HepG2 (cell line): ENCODE results near the gene CPED1. TPM values are rescaled to one million over a fixed set of nuclear protein-coding genes. Genes with fewer than 3 reads are reported as not detected.

Experiments
- ATAC-seq: fragments of 200-7000 bp; cut with Tn5 transposase; 3 replicates; pipeline ENCODE4 v1.9.1; 2020; ENCODE audit warnings: mild to moderate bottlenecking, moderate library complexity
- BruUV-seq: library from RNA; stranded (reverse); fragments of 400-500 nt; replicated peaks from 2 replicates; lab custom pipeline; 2021; lab: Mats Ljungman, UMichigan
- CTCF ChIA-PET: fragments of 300-600 bp; formaldehyde crosslinking; extraction: SDS; loops from one replicate; lab custom pipeline; 2021; ENCODE audit warnings: low total read pairs, inconsistent platforms, low intra/inter-chr PET ratio; lab: Yijun Ruan, JAX
- POLR2A ChIA-PET: fragments of 350-600 bp; sonication (Branson Sonifier 250); formaldehyde crosslinking; loops from one replicate; lab custom pipeline; 2020; ENCODE audit warnings: antibody characterized with exemption, inconsistent platforms; lab: Yijun Ruan, JAX
- DNase-seq: peaks from one replicate; pipeline ENCODE4 v3.0.0-alpha.2; 2015; ENCODE audit warnings: low spot score
- FAIRE-seq: peaks from 3 replicates; lab custom pipeline; 2011; peaks lifted over from hg19 to GRCh38; lab: Jason Lieb, UNC
- H2AFZ ChIP-seq: one replicate; pipeline ENCODE4 v1.6.1; 2011; ENCODE audit warnings: low read length, inconsistent platforms
- H3K27ac ChIP-seq: fragments of 300-600 bp; 3 replicates; pipeline ENCODE4 v1.8.0; 2011; ENCODE audit warnings: mixed run types, mild to moderate bottlenecking, mixed read lengths, low read length, inconsistent platforms; ENCODE audit not compliant: insufficient read depth; ENCODE audit errors: extremely low read length
- H3K27me3 ChIP-seq, 2 experiments: fragments of 200-600 bp in 1 of 2; 2 replicates in 1 of 2; 3 replicates in 1 of 2; pipeline versions ENCODE4 v1.6.0 to v1.8.0; 2011; ENCODE audit warnings: low read length in 2 of 2, mild to moderate bottlenecking in 2 of 2, moderate library complexity in 2 of 2, inconsistent platforms in 1 of 2; ENCODE audit not compliant: insufficient read depth in 2 of 2, control insufficient read depth in 1 of 2
- H3K36me3 ChIP-seq, 2 experiments: fragments of 200-600 bp in 1 of 2; replicated peaks in 1 of 2; 2 replicates in 1 of 2; 3 replicates in 1 of 2; pipeline versions ENCODE4 v1.5.1 to v1.8.0; 2011; ENCODE audit warnings: low read length in 2 of 2, inconsistent platforms in 1 of 2; ENCODE audit not compliant: insufficient read depth in 2 of 2, control insufficient read depth in 1 of 2
- H3K4me1 ChIP-seq: 2 replicates; pipeline ENCODE4 v1.5.1; 2012; ENCODE audit warnings: low read length, inconsistent platforms; ENCODE audit not compliant: insufficient read depth
- H3K4me2 ChIP-seq: 2 replicates; pipeline ENCODE4 v1.6.0; 2011; ENCODE audit warnings: low read depth, low read length, inconsistent platforms
- H3K4me3 ChIP-seq, 3 experiments: fragments of 200-600 bp in 1 of 3; sonication (generic), shearing (Covaris generic) in 1 of 3; replicated peaks in 1 of 3; 2 replicates each; pipeline ENCODE4 v1.5.1; 2011 to 2016; ENCODE audit warnings: low read length in 3 of 3, inconsistent platforms in 2 of 3, low read depth in 2 of 3, mild to moderate bottlenecking in 2 of 3, control low read depth in 1 of 3, mixed read lengths in 1 of 3; ENCODE audit not compliant: insufficient read depth in 1 of 3
- H3K79me2 ChIP-seq: one replicate; pipeline ENCODE4 v1.6.1; 2011; ENCODE audit warnings: low read length, inconsistent platforms; ENCODE audit not compliant: insufficient read depth
- H3K9ac ChIP-seq: 2 replicates; pipeline ENCODE4 v1.6.0; 2011; ENCODE audit warnings: mild to moderate bottlenecking, low read depth, low read length, inconsistent platforms; ENCODE audit not compliant: insufficient read depth
- H3K9me3 ChIP-seq: 2 replicates; pipeline ENCODE4 v1.5.1; 2012; ENCODE audit warnings: mild to moderate bottlenecking, low read length
- H4K20me1 ChIP-seq: 2 replicates; pipeline ENCODE4 v1.6.0; 2011; ENCODE audit warnings: inconsistent platforms, mild to moderate bottlenecking, low read length, moderate library complexity; ENCODE audit not compliant: insufficient read depth
- CENPT ChIP-seq: sonication (generic); formaldehyde crosslinking; IDR thresholded peaks from 2 replicates; pipeline ENCODE4 v1.8.0; 2022; ENCODE audit warnings: low read depth, mild to moderate bottlenecking, moderate library complexity, missing genetic modification reagents
- GATAD2A ChIP-seq: IDR thresholded peaks from 2 replicates; pipeline ENCODE4 v1.6.1; 2016
- MATR3 ChIP-seq: sonication (generic); formaldehyde crosslinking; IDR thresholded peaks from 2 replicates; pipeline ENCODE4 v1.4.0; 2020; ENCODE audit warnings: missing genetic modification reagents
- MYC ChIP-seq: sonication (generic); formaldehyde crosslinking; IDR thresholded peaks from 2 replicates; pipeline ENCODE4 v1.9.0; 2021; ENCODE audit warnings: missing genetic modification reagents, borderline replicate concordance
- NFKBIZ ChIP-seq: IDR thresholded peaks from 2 replicates; pipeline ENCODE4 v1.6.1; 2018; ENCODE audit warnings: missing genetic modification reagents, missing compliant biosample characterization
- PRDM15 ChIP-seq: sonication (generic); formaldehyde crosslinking; IDR thresholded peaks from 2 replicates; pipeline ENCODE4 v1.4.0; 2020; ENCODE audit warnings: missing genetic modification reagents
- ZBTB3 ChIP-seq: sonication (generic); formaldehyde crosslinking; IDR thresholded peaks from 2 replicates; pipeline ENCODE4 v1.4.0; 2020; ENCODE audit warnings: low read depth, mild to moderate bottlenecking, moderate library complexity, missing genetic modification reagents, borderline replicate concordance
- WGBS: methylation state at CpG from one replicate; pipeline ENCODE4 v1.1.6; 2017; ENCODE audit warnings: low lambda C conversion rate; 5-methylcytosine and 5-hydroxymethylcytosine counted together
- in situ Hi-C: cut with HindIII; loops from 2 replicates; pipeline ENCODE4 v1.10.0; 2017; ENCODE audit warnings: low pct_unique_long_range_greater_than_20kb; ENCODE audit not compliant: extremely low pct_ligation_motif_present
- intact Hi-C: fragments of 100-400 bp; cut with micrococcal nuclease; formaldehyde crosslinking; loops from one replicate; pipeline ENCODE4 v1.10.0; 2022; ENCODE audit not compliant: unreplicated experiment
- polyA plus RNA-seq, 8 experiments: library from polyadenylated mRNA; depleted of rRNA in 3 of 8; stranded (reverse) in 7 of 8; unstranded in 1 of 8; fragments of >200 nt; fragmentation: Illumina TruSeq in 4 of 8; extraction: Trizol in 4 of 8; gene quantifications; 2 replicates each; pipeline versions ENCODE4 v1.2.1 to v1.2.3, GENCODE V29; 2011 to 2016; ENCODE audit warnings: low read depth in 4 of 8, missing spikeins in 1 of 8, mixed read lengths in 1 of 8; ENCODE audit not compliant: insufficient read depth in 1 of 8
- total RNA-seq, 5 experiments: library from RNA; depleted of rRNA; stranded (reverse); fragments of >200 nt; fragmentation: Illumina TruSeq; extraction: Trizol; gene quantifications; 2 replicates each; pipeline ENCODE4 v1.2.3, GENCODE V29; 2016; ENCODE audit warnings: low read depth in 1 of 5
- TF ChIP-seq, protein P1 (sequence below): sonication (generic); formaldehyde crosslinking; conservative IDR thresholded peaks from 2 replicates; pipeline ENCODE4 v1.8.0; 2022; ENCODE audit warnings: mild to moderate bottlenecking, moderate library complexity, missing genetic modification reagents

Gene CPED1
- total and polyA plus RNA-seq, 2 of the 13 experiments (the other 11 are each of a cell fraction or from before 2014, with no cell fraction given): 11.5 to 27.0 TPM

DNA sequence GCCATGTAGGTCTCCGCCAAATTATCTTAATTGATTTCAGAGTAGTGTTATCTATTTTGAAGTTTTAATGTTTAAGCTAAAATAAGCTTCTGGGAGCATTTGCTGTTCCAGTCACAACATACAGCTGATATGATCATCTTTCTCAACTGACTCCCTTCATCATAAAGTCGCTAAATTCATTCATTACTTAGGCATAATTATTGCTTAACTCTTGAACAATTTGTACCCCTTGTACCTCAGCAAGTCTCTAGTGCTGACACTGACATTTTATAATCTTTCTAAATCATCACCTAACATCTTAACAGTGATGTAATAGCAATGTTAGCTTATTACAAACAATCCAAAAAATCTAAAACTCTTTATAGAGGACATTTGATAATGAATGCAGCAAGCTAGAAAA is 286.0 kb downstream of the CPED1 start:
- CTCF ChIA-PET: no interaction called here
- no TSS peak for BruUV-seq
- H3K27ac ChIP-seq: no peak overlapping the region

More for the DNA sequence above, 286.0 kb downstream of the CPED1 start:
- Histone ChIP-seq H3K79me2 (no peaks in the 10 kb centered on the region), H3K4me2 (no peak overlapping the region), H2AFZ (no peak overlapping the region), H3K4me3 (no peak overlapping the region), H3K27me3 (no peaks in the 10 kb centered on the region), H3K36me3 (no peaks in the 10 kb centered on the region), H3K9ac (no peak overlapping the region), H3K4me1 (no peaks in the 10 kb centered on the region), H3K9me3 (no peaks in the 10 kb centered on the region), H4K20me1 (no peaks in the 10 kb centered on the region)
- POLR2A ChIA-PET: no interaction called here
- in situ Hi-C loops: no loop called here
- 58% methylated on average over 2 of the region's 2 CpGs for WGBS
- intact Hi-C loops: no loop called here
- FAIRE-seq (no peak), DNase-seq (no peak), ATAC-seq (no peak)
- TF ChIP-seq, protein P1, sequence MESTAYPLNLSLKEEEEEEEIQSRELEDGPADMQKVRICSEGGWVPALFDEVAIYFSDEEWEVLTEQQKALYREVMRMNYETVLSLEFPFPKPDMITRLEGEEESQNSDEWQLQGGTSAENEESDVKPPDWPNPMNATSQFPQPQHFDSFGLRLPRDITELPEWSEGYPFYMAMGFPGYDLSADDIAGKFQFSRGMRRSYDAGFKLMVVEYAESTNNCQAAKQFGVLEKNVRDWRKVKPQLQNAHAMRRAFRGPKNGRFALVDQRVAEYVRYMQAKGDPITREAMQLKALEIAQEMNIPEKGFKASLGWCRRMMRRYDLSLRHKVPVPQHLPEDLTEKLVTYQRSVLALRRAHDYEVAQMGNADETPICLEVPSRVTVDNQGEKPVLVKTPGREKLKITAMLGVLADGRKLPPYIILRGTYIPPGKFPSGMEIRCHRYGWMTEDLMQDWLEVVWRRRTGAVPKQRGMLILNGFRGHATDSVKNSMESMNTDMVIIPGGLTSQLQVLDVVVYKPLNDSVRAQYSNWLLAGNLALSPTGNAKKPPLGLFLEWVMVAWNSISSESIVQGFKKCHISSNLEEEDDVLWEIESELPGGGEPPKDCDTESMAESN (CRISPR knock-in tag): no peak
- no peak for TF ChIP-seq GATAD2A (CRISPR knock-in tag)
- TF ChIP-seq MYC (CRISPR knock-in tag): no peak
- TF ChIP-seq PRDM15 (CRISPR knock-in tag): no peak
- TF ChIP-seq NFKBIZ (CRISPR knock-in tag): no peak
- TF ChIP-seq ZBTB3 (CRISPR knock-in tag): no peak
- no peak for TF ChIP-seq CENPT (CRISPR knock-in tag)
- no peak for TF ChIP-seq MATR3 (CRISPR knock-in tag)
